HG02840 (cell line): Measurements from ENCODE around the gene MTUS2.

Source experiments
- ATAC-seq: cut with Tn5 transposase; IDR thresholded peaks from one replicate; pipeline ENCODE4 v1.9.1; 2021; ENCODE audit warnings: mild to moderate bottlenecking, moderate library complexity, moderate number of reproducible peaks; ENCODE audit not compliant: unreplicated experiment, low FRiP score

MTUS2 gene

DNA sequence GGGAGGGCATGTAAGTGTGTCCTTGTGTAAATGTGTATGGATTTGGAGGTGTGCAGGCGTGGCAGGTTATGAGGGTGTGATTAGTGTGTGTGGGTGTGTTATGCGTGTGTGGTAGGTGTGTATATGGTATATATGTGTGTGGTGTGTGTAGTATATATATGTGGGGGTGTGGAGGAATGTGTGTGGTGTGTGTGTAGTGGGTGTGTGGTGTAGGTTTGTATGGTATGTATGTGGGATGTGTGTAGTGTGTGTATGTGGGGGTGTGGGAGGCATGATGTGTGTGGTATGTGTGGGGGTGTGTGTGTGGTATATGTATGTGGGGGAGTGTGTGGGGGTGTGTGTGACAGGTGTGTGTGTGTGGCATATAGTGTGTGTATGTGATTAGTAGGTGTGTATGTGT, 671.1 kb downstream of the MTUS2 start:
- no peak for ATAC-seq

DNA sequence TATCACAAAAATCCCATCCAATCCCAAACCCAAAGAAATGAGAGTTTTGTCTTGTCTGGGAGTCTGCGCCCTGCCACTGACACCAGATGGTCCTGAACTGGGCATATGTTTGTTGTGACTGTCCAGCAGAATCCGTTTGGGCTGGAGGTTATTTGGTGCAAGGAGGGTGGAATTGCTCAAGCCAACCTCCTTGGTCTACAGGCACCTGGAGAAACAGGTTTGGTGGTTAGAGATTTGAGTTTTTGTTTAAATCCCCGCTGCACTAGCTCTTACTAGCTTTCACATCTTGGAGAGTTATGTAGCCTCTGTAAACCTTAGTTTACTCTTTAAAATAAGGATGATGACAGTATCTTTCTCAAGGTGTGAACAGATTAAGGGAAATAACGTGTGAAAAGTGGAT, 673.7 kb downstream of the MTUS2 start:
- no peak for ATAC-seq

DNA sequence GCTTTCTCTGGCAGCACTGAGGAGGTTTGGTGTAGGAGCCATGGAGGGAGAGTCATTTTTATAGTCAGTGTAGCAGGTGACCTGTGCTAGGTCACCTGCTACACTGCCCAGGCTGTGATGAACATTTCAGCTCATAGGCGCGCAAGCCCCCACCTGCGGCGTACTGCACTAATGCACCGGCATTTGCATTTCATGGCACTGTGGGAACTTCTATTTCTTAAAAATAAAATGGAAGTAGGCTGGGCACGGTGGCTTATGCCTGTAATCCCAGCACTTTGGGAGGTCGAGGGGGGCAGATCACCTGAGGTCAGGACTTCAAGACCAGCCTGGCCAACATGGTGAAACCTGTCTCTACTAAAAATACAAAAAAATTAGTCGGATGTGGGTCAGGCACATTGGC, 674.4 kb downstream of the MTUS2 start:
- ATAC-seq: no peak

DNA sequence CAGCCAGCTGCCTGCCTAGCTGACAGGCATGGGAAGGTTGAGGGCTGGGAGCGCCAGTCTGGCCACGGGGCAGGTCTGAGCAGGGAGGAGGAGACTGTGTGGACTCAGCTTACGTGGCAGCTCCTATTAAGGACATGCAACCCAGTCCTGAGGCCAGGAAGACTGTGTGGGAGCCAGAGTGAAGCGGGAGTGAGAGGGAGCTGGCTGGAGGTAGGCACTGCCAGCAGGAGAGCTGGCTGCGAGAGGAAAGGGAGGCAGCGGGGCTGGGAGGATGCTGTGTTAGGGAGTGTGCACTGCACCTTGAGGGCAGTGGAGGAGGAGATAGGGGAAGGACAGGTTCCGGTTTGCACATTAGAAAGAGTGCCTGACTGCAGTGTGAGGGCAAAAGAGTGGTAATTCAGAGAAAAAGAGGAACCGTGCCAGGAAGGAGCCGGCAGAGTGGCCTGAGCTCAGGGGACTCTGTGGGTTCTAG, 676.1 kb downstream of the MTUS2 start:
- peak; percentile 57 for ATAC-seq

- ATAC-seq: no peak
Observed at GRCh38 chr13:29497137-29497654, 677.1 kb downstream of the MTUS2 start.

DNA sequence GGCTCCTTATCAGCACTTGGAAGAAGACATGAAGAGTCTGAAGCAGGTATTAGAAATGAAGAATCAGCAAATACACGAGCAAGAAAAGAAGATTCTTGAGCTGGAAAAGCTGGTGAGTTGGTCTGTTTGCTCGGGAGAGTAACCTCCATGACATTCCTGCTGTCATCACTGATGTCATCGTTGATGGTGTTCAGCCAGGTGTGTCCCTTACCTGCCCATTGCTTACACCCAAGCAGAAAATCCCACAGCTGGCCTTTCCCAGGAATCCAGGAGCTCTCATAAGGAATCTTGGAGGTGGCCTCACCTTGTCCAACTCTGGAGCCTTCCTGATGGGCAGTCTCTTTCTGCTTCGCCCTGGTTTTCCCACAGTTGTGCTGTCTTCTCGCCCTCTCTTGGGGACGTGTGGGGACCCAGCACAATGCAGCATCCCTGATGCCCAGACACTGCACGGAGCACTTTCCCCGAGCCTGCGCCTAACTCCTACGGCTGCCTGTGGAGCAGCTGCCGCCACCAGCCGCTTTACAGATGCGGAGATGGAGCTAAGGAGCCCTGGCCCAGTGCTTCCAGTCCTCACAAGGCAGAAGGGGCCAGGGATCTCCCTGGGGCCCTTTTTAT, 678.4 kb downstream of the MTUS2 start:
- no peak for ATAC-seq

- no peak for ATAC-seq
Observed at GRCh38 chr13:29499506-29500165, 679.5 kb downstream of the MTUS2 start.

GRCh38 chr13:29500386-29500785, 680.2 kb downstream of the MTUS2 start:
- no peak for ATAC-seq

DNA sequence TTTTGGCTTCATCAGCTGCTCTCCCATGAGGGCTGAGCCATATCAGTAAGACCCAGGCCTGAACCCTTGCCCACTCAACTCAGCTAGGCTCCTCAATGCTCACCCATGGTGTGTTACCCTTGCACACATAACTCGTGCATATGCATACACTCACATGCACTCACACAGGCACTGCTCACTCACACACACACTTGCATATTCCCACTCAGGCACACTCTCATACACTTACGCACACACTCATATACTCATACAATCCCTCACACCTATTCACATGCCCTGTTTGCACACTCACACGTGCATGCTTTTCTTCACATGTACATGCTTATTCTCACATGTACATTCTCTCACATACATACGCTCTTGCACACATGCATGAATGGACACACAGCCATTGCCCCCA, 681.5 kb downstream of the MTUS2 start:
- no peak for ATAC-seq

DNA sequence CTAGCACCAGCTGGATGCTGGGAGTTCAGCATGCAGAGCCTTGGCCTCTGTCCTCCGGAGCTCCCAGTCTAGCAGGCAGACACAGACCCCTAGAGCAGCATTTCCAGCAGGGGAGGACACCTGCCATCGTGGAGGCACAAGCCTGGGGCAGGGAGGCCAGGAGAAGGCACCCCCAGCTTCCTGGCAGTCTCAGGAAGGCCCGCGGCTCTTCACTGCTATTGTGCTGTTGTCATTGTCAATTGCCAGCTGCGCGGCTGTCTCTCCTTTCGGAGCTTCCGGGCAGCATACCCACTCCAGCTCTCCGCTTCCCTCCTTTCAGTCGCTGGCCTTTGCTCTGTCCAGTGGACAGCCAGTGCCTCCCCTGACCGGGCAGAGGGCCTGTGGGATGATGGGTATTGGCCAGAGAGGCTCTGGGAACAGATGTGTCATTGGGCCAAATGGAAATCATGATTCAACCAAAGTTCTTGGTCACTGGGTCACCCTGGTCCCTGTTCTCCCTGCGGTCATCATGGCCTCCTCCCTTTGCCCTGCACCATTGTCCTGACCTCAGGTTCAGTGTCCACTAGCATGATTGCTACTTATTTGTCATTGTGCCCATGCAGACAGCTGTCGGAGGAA, 682.4 kb downstream of the MTUS2 start:
- ATAC-seq: no peak

- ATAC-seq: no peak
Observed at GRCh38 chr13:29503041-29503837, 683.1 kb downstream of the MTUS2 start.

- no peak for ATAC-seq
Observed at GRCh38 chr13:29504691-29505090, 684.6 kb downstream of the MTUS2 start.

- no peak for ATAC-seq
Observed at GRCh38 chr13:29505511-29505910, 685.4 kb downstream of the MTUS2 start.

- no peak for ATAC-seq
Observed at GRCh38 chr13:29505950-29506349, 685.8 kb downstream of the MTUS2 start.

GRCh38 chr13:29507356-29507755, 687.2 kb downstream of the MTUS2 start:
- ATAC-seq: no peak

- no peak for ATAC-seq
Observed at GRCh38 chr13:29508130-29508875, 688.2 kb downstream of the MTUS2 start.

DNA sequence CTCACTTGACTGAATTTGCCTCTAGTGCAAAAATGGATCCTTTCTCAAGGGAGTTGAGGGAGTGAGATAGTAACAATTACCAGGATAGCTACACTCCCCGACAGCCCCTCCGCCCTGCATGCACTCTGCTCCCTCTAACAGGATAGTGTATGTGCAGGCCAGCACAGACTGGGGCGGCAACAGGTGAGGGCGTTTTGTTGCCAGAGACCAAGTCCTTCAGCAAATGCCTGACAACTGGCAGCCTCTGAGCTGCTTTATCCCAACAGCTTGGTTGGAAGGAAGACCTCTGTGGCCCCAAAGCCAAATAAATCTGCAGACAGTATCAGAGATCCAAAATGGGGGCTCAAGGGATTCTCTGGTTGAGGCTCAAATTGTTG, 688.7 kb downstream of the MTUS2 start:
- ATAC-seq: no peak

DNA sequence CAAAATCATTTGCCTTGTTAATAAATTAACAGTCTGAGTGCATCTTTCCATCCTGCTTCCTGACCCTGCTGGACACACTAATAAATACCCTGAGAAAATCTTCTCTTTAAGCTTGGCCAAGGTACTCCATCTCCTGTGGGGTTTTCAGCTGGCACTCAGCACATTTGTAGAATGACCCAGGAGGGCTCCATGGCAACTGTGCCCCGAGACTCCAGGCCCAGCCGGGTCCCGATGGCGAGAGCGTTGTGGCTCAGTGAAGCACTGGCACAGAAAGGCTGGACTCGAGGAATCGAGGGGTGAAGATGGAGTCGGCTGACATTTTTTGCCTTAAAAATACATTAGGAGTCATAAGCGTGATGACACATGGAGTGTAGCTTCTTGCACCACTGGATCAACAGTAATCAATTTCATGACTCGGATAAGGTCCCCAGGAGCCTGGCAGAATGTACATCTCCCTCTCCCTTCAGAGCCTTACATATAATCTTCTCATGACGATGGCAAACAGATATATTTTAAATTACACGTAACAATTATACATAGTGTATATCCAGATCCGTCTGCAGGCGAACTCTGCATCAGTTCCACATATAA, 690.0 kb downstream of the MTUS2 start:
- ATAC-seq: no peak

DNA sequence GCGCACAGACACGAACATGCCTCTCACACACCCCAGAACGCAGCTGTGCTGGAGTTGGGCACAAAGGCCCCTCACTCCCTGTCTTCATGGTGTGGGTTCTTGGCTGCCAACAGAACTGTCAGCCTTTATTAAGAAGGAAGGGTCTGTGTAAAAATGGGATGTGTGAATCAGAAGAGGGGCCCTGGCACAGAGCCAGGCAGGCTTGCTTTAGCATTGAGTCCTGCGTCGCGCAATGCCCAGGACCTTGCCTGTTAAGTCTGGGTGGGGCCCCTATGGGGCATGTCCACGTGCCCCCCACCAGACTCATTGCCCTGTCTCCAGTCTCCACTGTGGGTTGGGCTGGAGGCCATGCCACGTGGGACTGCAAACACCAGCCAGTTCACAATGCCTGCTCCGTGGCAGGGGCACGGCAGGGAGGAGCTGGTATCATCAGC, 690.5 kb downstream of the MTUS2 start:
- no peak for ATAC-seq
